GM12892 (cell line): ENCODE data around the gene UBALD2.

Experiments
- POLR2A ChIP-seq: IDR thresholded peaks from 2 replicates; pipeline ENCODE4 v1.6.1; 2011; ENCODE audit warnings: low read depth, low read length, control low read depth
- POLR2AphosphoS5 ChIP-seq: IDR thresholded peaks from 2 replicates; pipeline ENCODE4 v1.6.1; 2011; ENCODE audit warnings: low read depth, low read length, control low read depth
- TAF1 ChIP-seq: IDR thresholded peaks from 2 replicates; pipeline ENCODE4 v1.6.1; 2011; ENCODE audit warnings: low read depth, mild to moderate bottlenecking, control low read depth, low read length, borderline replicate concordance

DNA sequence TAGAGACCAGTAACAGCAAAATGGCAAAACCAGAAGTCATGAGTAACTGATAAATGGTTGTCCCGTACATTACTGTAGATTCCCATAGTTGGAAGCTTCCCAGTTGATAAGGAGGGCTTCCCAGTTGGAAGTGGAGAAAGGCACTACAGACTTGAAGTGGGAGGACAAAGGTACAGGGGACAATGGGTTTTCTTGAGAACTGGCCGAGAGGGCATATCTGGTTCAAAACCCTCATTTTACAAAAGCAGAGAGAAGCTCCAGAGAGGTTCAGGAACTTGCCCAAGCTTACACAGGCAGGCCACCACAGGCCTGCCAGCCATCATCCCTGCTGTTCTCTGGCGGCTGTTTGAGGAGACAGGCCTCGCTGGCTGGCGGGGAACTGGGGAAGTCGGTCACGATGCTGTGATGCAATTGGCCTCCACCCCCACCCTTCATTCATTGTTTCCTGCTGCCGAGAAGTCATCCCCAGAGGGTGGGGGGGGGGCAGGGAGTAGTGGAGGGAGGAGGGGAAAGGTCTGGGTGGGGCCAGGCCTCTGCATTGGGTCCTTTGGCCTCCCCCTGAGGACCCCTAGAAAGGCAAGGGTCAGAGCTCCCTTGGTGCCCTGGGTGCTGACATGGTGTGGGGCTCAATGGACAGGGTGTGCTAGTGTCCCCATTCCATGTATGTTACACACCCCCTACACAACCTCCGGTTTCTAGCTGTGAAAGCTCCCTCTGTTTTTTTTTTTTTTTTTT lies 3.0 kb downstream of the UBALD2 start:
- TF ChIP-seq POLR2AphosphoS5 (peak; percentile 96), POLR2A (peak; percentile 94), TAF1 (peak; percentile 80)
